Measurements from ENCODE around the gene GPD1L. TPM values are rescaled to one million over a fixed set of nuclear protein-coding genes. Genes with fewer than 3 reads are reported as not detected.
A peak's percentile ranks its signal among the peaks of the same experiment; 100 is the strongest.

GPD1L gene
- total RNA-seq, 1 donor from 2014 or later: 11.2 TPM

DNA sequence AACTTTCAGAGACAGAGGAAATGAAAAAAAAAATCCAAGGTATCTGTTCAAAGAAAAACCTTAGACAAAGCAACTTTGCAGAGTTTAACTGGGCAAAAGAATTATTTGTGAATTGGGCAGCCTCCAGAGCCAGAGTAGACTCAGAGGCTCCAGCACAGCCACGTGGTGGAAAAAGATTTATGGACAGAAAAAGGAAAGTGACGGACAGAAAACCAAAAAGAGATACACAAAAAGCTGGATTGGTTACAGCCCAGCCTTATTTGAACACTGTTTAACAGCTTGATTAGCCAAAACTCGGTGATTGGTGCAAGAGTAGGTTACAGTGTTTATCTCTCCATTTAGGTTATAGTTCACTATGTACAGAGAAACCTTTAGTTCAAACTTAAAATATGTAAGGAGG, 23.7 kb upstream of the GPD1L start:
- Mint-ChIP-seq H3K27me3 (ENCODE audit: low read depth, unreplicated experiment) (no peaks in the 10 kb centered on the region), H3K36me3 (ENCODE audit: low read depth, unreplicated experiment) (no peaks in the 10 kb centered on the region), H3K9me3 (ENCODE audit: unreplicated experiment) (peaks cover 11% of the 10 kb centered on the region), H3K27ac (ENCODE audit: unreplicated experiment) (no peak overlapping the region), H3K4me3 (ENCODE audit: unreplicated experiment) (no peak overlapping the region), H3K4me1 (ENCODE audit: low read depth, unreplicated experiment) (peaks cover under 1% of the 10 kb centered on the region)
- peaks cover 4% of the 10 kb centered on the region for H3K9me3 ChIP-seq (ENCODE audit: insufficient read depth, low read depth, low read length)
- H3K27me3 ChIP-seq (ENCODE audit: insufficient read depth, low read length): no peaks in the 10 kb centered on the region
- H3K36me3 ChIP-seq (ENCODE audit: insufficient read depth, low read length): no peaks in the 10 kb centered on the region
- no peak overlapping the region for H3K9ac ChIP-seq (ENCODE audit: low read length)
- TF ChIP-seq, protein P1, sequence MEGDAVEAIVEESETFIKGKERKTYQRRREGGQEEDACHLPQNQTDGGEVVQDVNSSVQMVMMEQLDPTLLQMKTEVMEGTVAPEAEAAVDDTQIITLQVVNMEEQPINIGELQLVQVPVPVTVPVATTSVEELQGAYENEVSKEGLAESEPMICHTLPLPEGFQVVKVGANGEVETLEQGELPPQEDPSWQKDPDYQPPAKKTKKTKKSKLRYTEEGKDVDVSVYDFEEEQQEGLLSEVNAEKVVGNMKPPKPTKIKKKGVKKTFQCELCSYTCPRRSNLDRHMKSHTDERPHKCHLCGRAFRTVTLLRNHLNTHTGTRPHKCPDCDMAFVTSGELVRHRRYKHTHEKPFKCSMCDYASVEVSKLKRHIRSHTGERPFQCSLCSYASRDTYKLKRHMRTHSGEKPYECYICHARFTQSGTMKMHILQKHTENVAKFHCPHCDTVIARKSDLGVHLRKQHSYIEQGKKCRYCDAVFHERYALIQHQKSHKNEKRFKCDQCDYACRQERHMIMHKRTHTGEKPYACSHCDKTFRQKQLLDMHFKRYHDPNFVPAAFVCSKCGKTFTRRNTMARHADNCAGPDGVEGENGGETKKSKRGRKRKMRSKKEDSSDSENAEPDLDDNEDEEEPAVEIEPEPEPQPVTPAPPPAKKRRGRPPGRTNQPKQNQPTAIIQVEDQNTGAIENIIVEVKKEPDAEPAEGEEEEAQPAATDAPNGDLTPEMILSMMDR (IDR thresholded peaks at IDR 0.05; ENCODE audit: insufficient read depth, low read depth, low read length): no peak
- no peak for TF ChIP-seq EZH2 (IDR thresholded peaks at IDR 0.05; ENCODE audit: insufficient read depth, low read length)
- H3K79me2 ChIP-seq (ENCODE audit: insufficient read depth, low read length): no peaks in the 10 kb centered on the region
- H3K27ac ChIP-seq (ENCODE audit: low read depth, low read length): no peak overlapping the region
- no peak for FAIRE-seq
- H3K4me3 ChIP-seq (ENCODE audit: insufficient read depth, low read depth, low read length): no peak overlapping the region
- no peaks in the 10 kb centered on the region for H4K20me1 ChIP-seq (ENCODE audit: insufficient read depth, low read length)
- H3K4me1 ChIP-seq (ENCODE audit: insufficient read depth, low read length): no peaks in the 10 kb centered on the region
- DNase-seq (ENCODE audit: low read depth): peak; percentile 8
- no peak overlapping the region for H2AFZ ChIP-seq (ENCODE audit: low read depth, low read length)
- no peak overlapping the region for H3K4me2 ChIP-seq (ENCODE audit: low read length)

- H3K79me2 ChIP-seq (ENCODE audit: insufficient read depth, low read length): no peaks in the 10 kb centered on the region
- no peaks in the 10 kb centered on the region for H3K4me1 ChIP-seq (ENCODE audit: insufficient read depth, low read length)
- no peak overlapping the region for H3K4me3 ChIP-seq (ENCODE audit: insufficient read depth, low read depth, low read length)
- no peaks in the 10 kb centered on the region for H3K36me3 ChIP-seq (ENCODE audit: insufficient read depth, low read length)
- no peak for TF ChIP-seq EZH2 (IDR thresholded peaks at IDR 0.05; ENCODE audit: insufficient read depth, low read length)
- TF ChIP-seq, protein P1 (IDR thresholded peaks at IDR 0.05; ENCODE audit: insufficient read depth, low read depth, low read length): no peak
- Mint-ChIP-seq H3K9me3 (ENCODE audit: unreplicated experiment) (peaks cover 13% of the 10 kb centered on the region), H3K27me3 (ENCODE audit: low read depth, unreplicated experiment) (no peaks in the 10 kb centered on the region), H3K36me3 (ENCODE audit: low read depth, unreplicated experiment) (no peaks in the 10 kb centered on the region), H3K4me3 (ENCODE audit: unreplicated experiment) (no peak overlapping the region), H3K4me1 (ENCODE audit: low read depth, unreplicated experiment) (no peaks in the 10 kb centered on the region), H3K27ac (ENCODE audit: unreplicated experiment) (no peak overlapping the region)
- H4K20me1 ChIP-seq (ENCODE audit: insufficient read depth, low read length): no peaks in the 10 kb centered on the region
- no peak overlapping the region for H2AFZ ChIP-seq (ENCODE audit: low read depth, low read length)
- H3K9ac ChIP-seq (ENCODE audit: low read length): no peak overlapping the region
- H3K9me3 ChIP-seq (ENCODE audit: insufficient read depth, low read depth, low read length): peaks cover 4% of the 10 kb centered on the region
- no peaks in the 10 kb centered on the region for H3K27me3 ChIP-seq (ENCODE audit: insufficient read depth, low read length)
- H3K4me2 ChIP-seq (ENCODE audit: low read length): no peak overlapping the region
- H3K27ac ChIP-seq (ENCODE audit: low read depth, low read length): no peak overlapping the region
- DNase-seq (ENCODE audit: low read depth) (no peak), FAIRE-seq (no peak)
These were observed 22.6 kb upstream of the GPD1L start for GRCh38 chr3:32083702-32084270.

- Histone ChIP-seq H3K4me1 (ENCODE audit: insufficient read depth, low read length) (no peaks in the 10 kb centered on the region), H3K4me2 (ENCODE audit: low read length) (no peak overlapping the region), H3K27ac (ENCODE audit: low read depth, low read length) (no peak overlapping the region), H4K20me1 (ENCODE audit: insufficient read depth, low read length) (no peaks in the 10 kb centered on the region), H3K4me3 (ENCODE audit: insufficient read depth, low read depth, low read length) (no peak overlapping the region), H3K36me3 (ENCODE audit: insufficient read depth, low read length) (no peaks in the 10 kb centered on the region), H3K9ac (ENCODE audit: low read length) (no peak overlapping the region), H3K9me3 (ENCODE audit: insufficient read depth, low read depth, low read length) (peaks cover 4% of the 10 kb centered on the region), H3K79me2 (ENCODE audit: insufficient read depth, low read length) (no peaks in the 10 kb centered on the region), H3K27me3 (ENCODE audit: insufficient read depth, low read length) (no peaks in the 10 kb centered on the region), H2AFZ (ENCODE audit: low read depth, low read length) (no peak overlapping the region)
- Mint-ChIP-seq H3K4me1 (ENCODE audit: low read depth, unreplicated experiment) (no peaks in the 10 kb centered on the region), H3K9me3 (ENCODE audit: unreplicated experiment) (peaks cover 20% of the 10 kb centered on the region), H3K27ac (ENCODE audit: unreplicated experiment) (no peak overlapping the region), H3K27me3 (ENCODE audit: low read depth, unreplicated experiment) (no peaks in the 10 kb centered on the region), H3K36me3 (ENCODE audit: low read depth, unreplicated experiment) (no peaks in the 10 kb centered on the region), H3K4me3 (ENCODE audit: unreplicated experiment) (no peak overlapping the region)
- DNase-seq (ENCODE audit: low read depth) (no peak), FAIRE-seq (no peak)
- TF ChIP-seq EZH2 (IDR thresholded peaks at IDR 0.05; ENCODE audit: insufficient read depth, low read length): no peak
- TF ChIP-seq, protein P1 (IDR thresholded peaks at IDR 0.05; ENCODE audit: insufficient read depth, low read depth, low read length): no peak
These were observed 21.6 kb upstream of the GPD1L start for GRCh38 chr3:32084870-32085269.

Data from astrocyte (in vitro differentiated cells and primary cell).